Measurements from ENCODE around the gene DHTKD1.

GRCh38 chr10:12061124-12061523 is 7.6 kb upstream of the DHTKD1 start:
- no peak for TF ChIP-seq CTCF (IDR thresholded peaks at IDR 0.05)
- no peak for TF ChIP-seq POLR2A (IDR thresholded peaks at IDR 0.05)
